ENCODE results near the gene RBMS3. TPM values are rescaled to one million over a fixed set of nuclear protein-coding genes. Genes with fewer than 3 reads are reported as not detected.
A peak's percentile ranks its signal among the peaks of the same experiment; 100 is the strongest.

RBMS3 gene
- total RNA-seq, 1 donor from 2014 or later = 33.0 TPM

GRCh38 chr3:29363110-29363509 lies 82.2 kb downstream of the RBMS3 start:
- no peak overlapping the region for H3K27ac Mint-ChIP-seq (ENCODE audit: unreplicated experiment)
- FAIRE-seq = no peak
- no peaks in the 10 kb centered on the region for H3K27me3 Mint-ChIP-seq (ENCODE audit: low read depth, unreplicated experiment)

GRCh38 chr3:29370021-29370420 lies 89.2 kb downstream of the RBMS3 start:
- Histone ChIP-seq H3K4me2 (ENCODE audit: low read length) (no peak overlapping the region), H3K4me3 (ENCODE audit: insufficient read depth, low read depth, low read length) (no peak overlapping the region), H4K20me1 (ENCODE audit: insufficient read depth, low read length) (peaks cover 47% of the 10 kb centered on the region), H3K9ac (ENCODE audit: low read length) (no peak overlapping the region), H3K27me3 (ENCODE audit: insufficient read depth, low read length) (no peaks in the 10 kb centered on the region), H3K36me3 (ENCODE audit: insufficient read depth, low read length) (no peaks in the 10 kb centered on the region), H3K9me3 (ENCODE audit: insufficient read depth, low read depth, low read length) (no peaks in the 10 kb centered on the region), H3K79me2 (ENCODE audit: insufficient read depth, low read length) (peaks cover 54% of the 10 kb centered on the region), H3K4me1 (ENCODE audit: insufficient read depth, low read length) (no peaks in the 10 kb centered on the region), H3K27ac (ENCODE audit: low read depth, low read length) (no peak overlapping the region), H2AFZ (ENCODE audit: low read depth, low read length) (no peak overlapping the region)
- H3K27me3 Mint-ChIP-seq (ENCODE audit: low read depth, unreplicated experiment) = no peaks in the 10 kb centered on the region
- H3K27ac Mint-ChIP-seq (ENCODE audit: unreplicated experiment) = peak overlapping the region; percentile 6
- TF ChIP-seq CTCF (IDR thresholded peaks at IDR 0.05; ENCODE audit: insufficient read depth, low read depth, low read length) (no peak), EZH2 (IDR thresholded peaks at IDR 0.05; ENCODE audit: insufficient read depth, low read length) (no peak)
- FAIRE-seq (no peak), DNase-seq (ENCODE audit: low read depth) (no peak)
- H3K4me1 Mint-ChIP-seq (ENCODE audit: low read depth, unreplicated experiment) = peaks cover 45% of the 10 kb centered on the region
- no peak overlapping the region for H3K4me3 Mint-ChIP-seq (ENCODE audit: unreplicated experiment)
- peaks cover 2% of the 10 kb centered on the region for H3K36me3 Mint-ChIP-seq (ENCODE audit: low read depth, unreplicated experiment)
- H3K9me3 Mint-ChIP-seq (ENCODE audit: unreplicated experiment) = no peaks in the 10 kb centered on the region

More at GRCh38 chr3:29363110-29363509, 82.2 kb downstream of the RBMS3 start:
- Histone ChIP-seq H2AFZ (ENCODE audit: low read depth, low read length) (no peak overlapping the region), H3K27me3 (ENCODE audit: insufficient read depth, low read length) (no peaks in the 10 kb centered on the region), H3K4me3 (ENCODE audit: insufficient read depth, low read depth, low read length) (no peak overlapping the region), H3K4me1 (ENCODE audit: insufficient read depth, low read length) (no peaks in the 10 kb centered on the region), H3K79me2 (ENCODE audit: insufficient read depth, low read length) (peaks cover 48% of the 10 kb centered on the region), H3K27ac (ENCODE audit: low read depth, low read length) (no peak overlapping the region), H3K36me3 (ENCODE audit: insufficient read depth, low read length) (no peaks in the 10 kb centered on the region), H3K9ac (ENCODE audit: low read length) (no peak overlapping the region), H3K4me2 (ENCODE audit: low read length) (no peak overlapping the region), H3K9me3 (ENCODE audit: insufficient read depth, low read depth, low read length) (no peaks in the 10 kb centered on the region), H4K20me1 (ENCODE audit: insufficient read depth, low read length) (peaks cover 16% of the 10 kb centered on the region)
- H3K4me1 Mint-ChIP-seq (ENCODE audit: low read depth, unreplicated experiment) = peaks cover 15% of the 10 kb centered on the region
- H3K36me3 Mint-ChIP-seq (ENCODE audit: low read depth, unreplicated experiment) = peaks cover 2% of the 10 kb centered on the region
- no peak for DNase-seq (ENCODE audit: low read depth)
- H3K9me3 Mint-ChIP-seq (ENCODE audit: unreplicated experiment) = peaks cover 2% of the 10 kb centered on the region
- no peak overlapping the region for H3K4me3 Mint-ChIP-seq (ENCODE audit: unreplicated experiment)
- no peak for TF ChIP-seq CTCF (IDR thresholded peaks at IDR 0.05; ENCODE audit: insufficient read depth, low read depth, low read length)
- TF ChIP-seq EZH2 (IDR thresholded peaks at IDR 0.05; ENCODE audit: insufficient read depth, low read length) = no peak

GRCh38 chr3:29370476-29371420 lies 89.9 kb downstream of the RBMS3 start:
- H3K36me3 ChIP-seq (ENCODE audit: insufficient read depth, low read length) = no peaks in the 10 kb centered on the region
- H3K79me2 ChIP-seq (ENCODE audit: insufficient read depth, low read length) = peaks cover 47% of the 10 kb centered on the region
- Mint-ChIP-seq H3K9me3 (ENCODE audit: unreplicated experiment) (no peaks in the 10 kb centered on the region), H3K4me3 (ENCODE audit: unreplicated experiment) (peak overlapping the region; percentile 42), H3K27ac (ENCODE audit: unreplicated experiment) (peak overlapping the region; percentile 67), H3K4me1 (ENCODE audit: low read depth, unreplicated experiment) (peaks cover 45% of the 10 kb centered on the region), H3K36me3 (ENCODE audit: low read depth, unreplicated experiment) (peaks cover 4% of the 10 kb centered on the region), H3K27me3 (ENCODE audit: low read depth, unreplicated experiment) (no peaks in the 10 kb centered on the region)
- no peak overlapping the region for H3K4me2 ChIP-seq (ENCODE audit: low read length)
- H3K4me3 ChIP-seq (ENCODE audit: insufficient read depth, low read depth, low read length) = no peak overlapping the region
- no peak overlapping the region for H2AFZ ChIP-seq (ENCODE audit: low read depth, low read length)
- no peak overlapping the region for H3K9ac ChIP-seq (ENCODE audit: low read length)
- no peaks in the 10 kb centered on the region for H3K4me1 ChIP-seq (ENCODE audit: insufficient read depth, low read length)
- peaks cover 47% of the 10 kb centered on the region for H4K20me1 ChIP-seq (ENCODE audit: insufficient read depth, low read length)
- no peak for FAIRE-seq
- no peak overlapping the region for H3K27ac ChIP-seq (ENCODE audit: low read depth, low read length)
- DNase-seq (ENCODE audit: low read depth) = peak; percentile 34
- no peaks in the 10 kb centered on the region for H3K9me3 ChIP-seq (ENCODE audit: insufficient read depth, low read depth, low read length)
- TF ChIP-seq EZH2 (IDR thresholded peaks at IDR 0.05; ENCODE audit: insufficient read depth, low read length) = no peak
- TF ChIP-seq CTCF (IDR thresholded peaks at IDR 0.05; ENCODE audit: insufficient read depth, low read depth, low read length) = no peak
- no peaks in the 10 kb centered on the region for H3K27me3 ChIP-seq (ENCODE audit: insufficient read depth, low read length)
